Right kidney (tissue), 1 donor: ENCODE results near the gene RNF115.
"Not testable (repeated sequence)": the region's sequence is repeated elsewhere in the genome, so short reads cannot be mapped to it uniquely, and the experiment has no call there.

Experiments used
- DNase-seq: peaks from one replicate; pipeline ENCODE4 v3.0.0-alpha.2; 2016

RNF115 gene

DNA sequence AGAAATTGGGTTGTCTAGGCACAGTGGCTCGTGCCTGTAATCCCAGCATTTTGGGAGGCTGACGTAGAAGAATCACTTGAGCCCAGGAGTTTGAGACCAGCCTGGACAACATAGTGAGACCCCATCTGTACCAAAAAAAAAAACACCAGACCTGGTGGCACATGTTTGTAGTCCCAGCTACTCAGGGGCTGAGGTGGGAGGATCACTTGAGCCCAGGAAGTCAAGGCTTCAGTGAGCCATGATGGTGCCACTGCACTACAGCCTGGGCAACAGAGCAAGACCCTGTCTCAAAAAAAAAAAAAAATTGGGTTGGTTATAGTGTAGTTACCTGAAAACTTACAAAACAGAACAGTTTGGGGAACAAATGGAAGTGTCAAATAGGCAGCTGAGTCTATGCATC is 6.9 kb upstream of the RNF115 start:
- DNase-seq = not testable (repeated sequence)

DNA sequence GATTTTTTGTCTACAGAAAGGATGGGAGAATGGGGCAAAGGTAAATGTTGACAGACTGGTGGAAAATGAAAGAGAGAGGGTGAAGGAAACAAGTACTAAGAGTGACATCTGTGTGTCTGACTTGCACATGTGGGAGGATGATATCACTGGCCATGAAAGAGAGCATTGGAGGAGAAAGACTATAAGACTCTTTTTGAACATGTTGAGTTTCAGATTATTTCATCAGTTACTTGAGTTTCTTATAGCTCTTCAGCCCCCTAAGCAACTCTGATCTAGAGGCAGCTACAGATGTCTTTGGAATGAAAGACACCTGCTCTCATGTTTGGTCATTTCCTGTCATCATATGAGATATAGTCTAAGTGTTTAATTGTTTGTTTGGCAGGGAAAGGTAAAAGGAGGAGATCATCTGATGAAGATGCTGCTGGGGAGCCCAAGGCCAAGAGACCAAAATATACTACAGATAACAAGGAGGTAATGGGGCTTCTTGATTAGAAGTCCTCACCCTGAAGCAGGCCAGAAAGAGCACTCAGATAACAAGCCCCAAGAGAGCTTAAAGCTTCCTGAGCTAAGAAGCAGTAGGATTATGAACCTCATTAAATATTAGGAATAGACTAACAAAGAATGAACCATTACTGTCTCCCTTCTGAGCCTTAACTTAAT is 4.6 kb upstream of the RNF115 start:
- DNase-seq = no peak

DNA sequence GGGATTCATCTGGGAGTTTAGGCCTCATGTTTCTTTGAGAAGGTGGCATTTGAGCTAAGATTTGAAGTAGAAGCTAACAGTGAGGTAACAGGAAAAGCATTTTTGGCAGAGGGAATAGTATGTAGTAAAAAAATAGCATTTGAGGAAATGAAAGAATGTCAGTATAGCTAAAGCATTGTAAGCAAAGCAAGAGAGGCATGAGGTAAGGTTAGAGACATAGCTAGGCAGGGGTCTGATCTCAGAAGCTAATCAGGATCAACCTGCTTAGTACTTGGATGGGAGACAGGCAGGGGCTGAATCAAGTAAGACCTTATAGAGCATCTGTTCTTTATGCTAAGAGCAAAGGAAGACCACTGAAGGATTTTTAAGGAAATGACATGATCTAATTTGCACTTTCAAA is 4.1 kb upstream of the RNF115 start:
- no peak for DNase-seq

DNA sequence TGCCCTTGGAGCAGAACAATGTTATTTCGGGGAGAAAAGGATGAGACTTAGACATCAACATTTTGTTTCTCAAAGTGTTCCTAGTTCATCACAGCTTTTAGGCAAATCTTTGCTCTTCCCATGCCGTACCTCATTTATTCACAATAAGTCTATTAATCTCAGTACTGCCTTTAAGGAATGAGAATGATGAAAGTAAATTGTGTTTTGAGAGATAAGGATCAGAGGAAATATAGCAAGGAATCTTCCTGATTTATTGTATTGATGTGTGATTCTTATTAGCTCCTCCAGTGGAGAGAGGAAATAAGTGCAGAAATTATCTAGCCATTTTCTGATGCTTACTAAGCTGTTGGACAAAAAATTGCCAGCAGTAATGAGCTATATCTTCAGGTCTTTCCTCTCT is 2.1 kb upstream of the RNF115 start:
- no peak for DNase-seq

DNA sequence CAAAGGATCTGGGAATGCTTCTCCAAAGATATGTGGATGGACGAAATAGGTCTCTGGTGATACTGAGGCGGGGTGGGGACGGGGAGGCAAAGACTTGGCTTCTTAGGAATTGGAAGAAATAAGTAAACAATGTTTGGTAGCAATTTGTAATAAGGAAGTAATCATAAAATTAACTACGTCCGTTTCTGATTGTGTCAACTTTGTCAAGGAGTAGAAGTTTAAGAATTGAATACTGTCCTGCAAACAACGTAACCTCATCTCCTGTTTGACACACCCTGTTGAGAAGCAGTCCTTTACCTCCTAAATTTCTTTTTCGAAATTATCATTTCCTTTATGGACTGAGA is 576 bp upstream of the RNF115 start:
- no peak for DNase-seq

DNA sequence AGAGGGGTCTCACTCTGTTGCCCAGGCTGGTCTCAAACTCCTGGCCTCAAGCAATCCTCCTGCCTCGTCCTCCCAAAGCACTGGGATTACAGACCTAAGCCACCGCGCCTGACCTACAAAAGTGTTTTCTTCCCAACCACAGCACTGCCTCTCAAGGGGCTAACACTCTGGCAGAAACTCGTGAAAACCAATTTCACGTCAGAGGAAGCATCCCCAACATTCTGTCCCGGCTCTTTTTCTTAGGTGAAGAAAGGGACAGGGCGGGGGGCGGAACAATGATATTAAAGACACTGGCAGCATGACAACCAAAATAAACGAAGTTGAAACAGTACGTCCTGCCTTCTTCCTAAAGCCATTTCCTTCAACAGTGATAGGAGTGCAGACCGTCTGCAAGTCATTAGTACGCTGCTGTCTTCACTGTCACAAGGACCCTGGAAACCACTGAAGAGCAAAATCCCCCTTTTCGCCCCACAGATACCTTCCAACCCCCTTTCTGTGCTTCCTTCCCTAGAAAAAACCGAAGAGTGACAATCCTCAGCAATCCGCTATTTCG is 1.0 kb downstream of the RNF115 start:
- not testable (repeated sequence) for DNase-seq

DNA sequence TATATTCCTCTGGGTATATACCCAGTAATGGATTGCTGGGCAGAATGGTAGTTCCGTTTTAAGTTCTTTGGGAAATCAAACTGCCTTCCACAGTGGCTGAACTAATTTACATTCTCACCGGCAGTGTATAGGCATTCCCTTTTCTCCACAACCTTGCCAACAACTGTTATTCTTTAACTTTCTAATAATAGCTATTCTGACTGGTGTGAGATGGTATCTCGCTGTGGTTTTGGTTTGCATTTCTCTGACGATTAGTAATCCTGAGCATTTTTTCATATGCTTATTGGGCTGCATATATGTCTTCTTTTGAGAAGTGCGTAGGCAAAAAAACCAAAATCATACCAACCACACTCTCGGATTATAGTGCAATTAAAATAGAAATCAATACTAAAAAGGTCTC is 5.8 kb downstream of the RNF115 start:
- not testable (repeated sequence) for DNase-seq

DNA sequence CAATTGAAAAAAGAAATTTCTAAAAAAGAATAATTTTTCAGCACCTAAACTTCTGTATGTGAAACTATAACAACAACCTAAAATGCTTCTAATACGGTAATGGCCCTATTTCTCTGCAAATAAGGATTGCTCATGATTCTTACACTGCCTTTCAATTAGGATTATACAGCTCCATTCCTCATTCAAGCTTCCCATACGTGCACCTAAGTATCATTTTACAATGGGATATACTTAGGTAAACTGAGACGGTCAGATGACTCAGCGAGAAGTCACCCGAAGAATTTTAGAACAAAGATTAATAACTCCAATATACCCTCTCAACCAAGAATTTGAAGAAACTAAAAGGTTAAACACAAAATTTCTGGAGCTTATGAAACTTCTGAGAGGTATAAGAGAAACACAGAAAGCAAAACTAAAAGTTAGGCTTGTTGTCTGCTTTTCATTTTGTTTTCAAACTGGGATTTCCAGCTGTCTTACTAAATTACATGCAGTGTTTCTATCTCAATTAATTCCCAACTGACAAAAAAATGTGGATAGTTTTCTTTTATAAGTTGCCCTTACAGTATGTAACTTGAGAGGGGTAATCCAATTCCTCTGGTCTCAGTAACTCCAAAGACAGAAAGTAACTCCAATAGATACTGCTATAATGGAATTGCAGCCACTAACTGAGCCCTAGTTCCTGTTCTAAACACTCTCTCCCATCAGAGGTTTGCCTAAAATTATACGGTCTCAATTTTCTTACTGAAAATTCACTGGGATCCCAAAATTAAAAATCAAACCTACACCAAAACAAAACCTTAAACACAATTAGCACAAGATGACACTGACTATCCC is 10.7 kb downstream of the RNF115 start:
- not testable (repeated sequence) for DNase-seq

DNA sequence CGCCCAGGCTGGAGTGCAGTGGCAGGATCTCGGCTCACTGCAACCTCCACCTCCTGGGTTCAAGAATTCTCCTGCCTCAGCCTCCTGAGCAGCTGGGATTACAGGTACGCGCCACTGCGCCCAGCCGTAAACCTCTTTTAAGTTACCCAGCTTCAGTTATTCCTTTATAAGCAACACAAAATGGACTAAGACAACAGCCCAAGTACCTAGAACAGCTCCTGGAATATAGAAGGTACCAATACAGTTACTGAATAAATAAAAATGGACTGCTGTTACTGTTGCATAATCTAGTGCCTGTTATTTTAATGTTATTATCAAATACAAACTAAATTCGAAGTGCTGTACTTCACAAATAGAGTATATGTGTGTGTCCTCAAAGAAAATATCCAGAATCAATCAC is 17.1 kb downstream of the RNF115 start:
- DNase-seq = no peak

DNA sequence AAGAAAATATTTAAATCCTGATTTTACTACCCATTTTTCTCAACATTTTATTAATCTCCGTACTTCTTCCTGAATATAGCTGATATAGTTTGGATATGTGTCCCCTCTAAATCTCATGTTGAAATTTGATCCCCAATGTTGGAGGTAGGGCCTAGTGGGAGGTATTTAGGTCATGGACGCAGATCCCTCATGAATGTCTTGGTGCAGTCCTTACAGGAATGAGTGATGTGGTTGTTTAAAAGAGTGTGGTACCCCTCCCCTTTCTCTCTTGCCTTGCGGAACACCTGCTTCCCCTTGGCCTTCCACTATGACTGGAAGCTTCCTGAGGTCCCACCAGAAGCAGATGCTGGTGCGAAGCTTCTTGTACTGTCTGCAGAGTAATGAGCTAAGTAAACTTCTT is 17.5 kb downstream of the RNF115 start:
- no peak for DNase-seq

DNA sequence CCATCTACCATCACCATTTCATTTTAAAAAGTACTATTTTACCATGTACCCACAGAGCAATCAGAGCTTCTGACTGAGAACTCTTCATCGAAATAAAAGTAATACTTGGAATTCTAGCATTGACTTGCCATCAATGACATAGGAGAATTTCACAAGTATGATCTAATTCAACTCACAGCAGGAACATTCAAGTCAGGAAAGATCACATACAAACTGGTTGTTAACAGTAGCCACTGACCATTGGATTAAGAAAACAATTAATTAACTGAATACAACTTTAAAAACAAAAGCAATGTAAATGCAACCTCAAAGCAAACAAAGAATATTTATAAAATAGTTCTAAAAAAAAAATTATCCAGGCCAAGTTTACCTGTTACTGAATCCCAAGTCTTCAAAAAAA is 18.8 kb downstream of the RNF115 start:
- DNase-seq = no peak

DNA sequence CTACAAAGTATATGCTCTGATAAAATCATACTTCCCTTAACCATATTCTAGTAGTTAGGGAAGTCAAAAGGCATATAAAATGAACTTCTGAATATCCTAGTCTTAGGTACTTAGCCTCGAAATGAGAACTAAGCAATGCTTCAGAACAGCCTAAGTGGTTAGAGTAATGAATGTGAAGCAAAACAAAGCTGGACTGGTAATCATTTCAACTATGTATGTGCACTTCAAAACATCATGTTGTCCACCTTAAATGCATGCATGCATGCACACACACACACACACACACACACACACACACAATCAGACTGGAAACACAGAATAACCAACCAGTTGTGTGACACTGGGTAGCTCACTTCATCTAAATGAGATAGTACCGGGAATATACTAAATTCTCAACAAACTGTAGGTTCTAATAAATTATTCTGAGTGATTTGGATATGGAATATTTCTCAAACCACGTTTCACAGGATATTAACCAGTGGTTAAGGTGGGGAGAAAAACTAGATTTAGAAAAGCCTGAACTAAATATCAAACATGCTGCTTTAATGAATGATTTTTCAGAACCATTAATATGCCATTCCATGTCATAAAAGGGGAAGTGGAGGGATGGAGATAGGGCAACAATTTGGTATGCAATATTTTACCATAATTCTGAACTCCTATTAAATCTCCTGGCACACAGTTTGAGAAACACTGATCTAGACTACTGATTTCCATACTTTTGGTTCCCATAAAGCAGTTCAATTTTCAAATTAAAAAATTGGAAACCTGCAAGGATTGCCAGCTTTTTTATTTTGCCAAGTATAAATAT is 19.5 kb downstream of the RNF115 start:
- DNase-seq = no peak

DNA sequence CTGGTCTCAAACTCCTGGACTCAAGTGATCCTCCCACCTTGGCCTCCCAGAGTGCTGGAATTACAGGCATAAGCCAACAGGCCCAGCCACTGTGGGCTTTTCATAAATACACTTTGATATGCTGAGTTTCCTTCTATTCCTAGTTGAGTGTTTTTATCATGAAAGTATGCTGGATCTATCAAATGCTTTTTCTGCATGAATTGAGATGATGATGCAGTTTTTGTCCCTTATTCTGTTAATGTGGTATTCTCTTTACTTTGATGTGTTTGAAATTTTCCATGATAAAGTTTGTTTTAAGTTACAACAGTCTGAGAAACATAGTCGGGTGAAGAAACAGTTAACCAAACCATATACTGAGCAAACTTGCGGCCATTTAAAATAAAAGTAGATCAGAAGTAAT is 24.1 kb downstream of the RNF115 start:
- no peak for DNase-seq

DNA sequence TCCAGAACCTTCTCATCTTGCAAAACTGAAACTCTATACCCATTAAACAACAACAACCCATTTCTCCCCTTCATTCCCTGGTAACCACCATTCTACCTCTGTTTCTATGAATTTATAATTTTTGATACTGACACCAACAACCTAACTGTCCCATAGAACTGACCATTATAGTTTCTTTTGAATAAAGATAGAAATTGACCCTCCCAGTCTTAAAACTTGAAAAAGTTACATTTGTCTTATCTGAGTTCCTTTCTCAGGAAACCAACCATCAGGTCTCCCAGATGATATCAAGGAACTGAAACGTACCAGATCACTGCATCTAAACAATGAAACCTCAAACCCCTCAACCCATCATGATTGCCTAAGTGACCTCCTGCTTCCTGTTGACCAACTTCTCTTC is 27.1 kb downstream of the RNF115 start:
- DNase-seq = no peak

DNA sequence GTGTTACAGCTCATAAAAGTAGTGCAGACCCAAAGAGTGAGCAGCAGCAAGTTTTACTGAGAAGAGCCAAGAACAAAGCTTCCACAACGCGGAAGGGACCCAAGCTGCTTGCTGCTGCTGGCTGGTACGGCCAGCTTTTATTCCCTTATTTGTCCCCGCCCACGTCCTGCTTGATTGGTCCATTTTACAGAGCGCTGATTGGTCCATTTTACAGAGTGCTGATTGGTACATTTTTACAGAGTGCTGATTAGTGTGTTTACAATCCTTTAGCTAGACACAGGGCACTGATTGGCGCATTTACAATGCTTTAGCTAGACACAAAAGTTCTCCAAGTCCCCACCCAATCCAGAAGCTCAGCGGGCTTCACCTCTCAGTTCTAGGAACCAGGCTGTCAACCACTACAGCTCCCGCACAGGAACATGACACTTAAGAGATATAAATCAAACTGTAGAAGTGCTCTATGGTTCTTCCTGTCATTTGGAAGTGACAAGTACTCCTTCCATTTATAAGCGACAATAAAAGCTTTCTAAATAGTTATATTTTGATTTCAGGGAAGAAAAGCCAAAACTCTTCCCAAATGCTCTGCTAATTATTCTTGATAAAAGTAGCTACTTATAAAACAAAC is 28.5 kb downstream of the RNF115 start:
- DNase-seq = no peak

DNA sequence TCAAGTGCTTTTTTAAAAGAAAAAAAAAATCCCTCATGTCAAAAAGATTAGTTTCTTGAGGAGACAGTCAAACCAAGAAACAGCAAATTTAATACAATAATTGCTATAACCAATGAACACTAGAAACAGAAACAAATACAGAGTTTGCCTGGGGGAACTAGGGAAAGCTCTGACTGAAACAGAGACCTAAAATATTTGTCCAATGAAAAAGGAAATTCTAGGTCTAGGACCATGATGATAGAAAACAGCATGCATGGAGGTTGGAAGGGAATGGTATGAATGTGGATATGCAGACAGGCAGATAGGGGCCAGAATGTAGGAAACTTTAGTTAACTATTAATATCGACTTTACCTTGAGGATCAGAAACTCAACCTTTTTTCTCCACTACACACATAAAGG is 31.4 kb downstream of the RNF115 start:
- DNase-seq = no peak

DNA sequence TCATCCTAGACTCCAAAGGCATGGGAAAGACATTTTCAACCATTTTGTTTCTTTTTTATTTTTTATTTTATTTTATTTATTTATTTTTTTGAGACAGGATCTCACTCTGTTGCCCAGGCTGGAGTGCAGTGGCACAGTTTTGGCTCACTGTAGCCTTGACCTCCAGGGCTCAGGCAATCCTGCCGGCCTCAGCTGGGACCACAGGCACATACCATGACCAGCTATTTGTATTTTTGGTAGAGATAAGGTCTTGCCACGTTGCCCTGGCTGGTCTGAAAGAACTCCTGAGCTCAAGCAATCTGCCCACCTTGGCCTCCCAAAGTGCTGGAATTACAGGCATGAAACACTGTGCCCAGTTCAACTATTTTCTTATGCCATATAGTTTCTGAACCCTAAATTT is 32.0 kb downstream of the RNF115 start:
- DNase-seq = not testable (repeated sequence)

DNA sequence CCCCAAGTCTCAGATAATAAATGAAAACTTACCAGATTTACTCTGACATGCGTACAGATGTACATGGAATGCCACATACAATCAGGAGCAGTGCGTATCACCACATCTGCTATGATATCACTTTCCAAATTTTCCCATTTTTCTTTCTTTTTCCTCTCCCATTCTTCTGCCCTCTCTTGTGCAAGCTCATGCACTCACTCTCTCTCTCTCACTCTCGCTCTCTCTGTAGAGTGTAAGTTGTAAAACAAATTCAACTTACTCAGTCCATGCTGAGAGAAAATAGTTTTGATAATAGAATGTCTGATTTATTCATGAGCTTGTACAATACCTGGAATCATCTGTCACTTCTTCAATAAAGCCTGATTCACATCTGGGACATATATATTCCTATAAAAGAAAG is 35.3 kb downstream of the RNF115 start:
- DNase-seq = no peak

DNA sequence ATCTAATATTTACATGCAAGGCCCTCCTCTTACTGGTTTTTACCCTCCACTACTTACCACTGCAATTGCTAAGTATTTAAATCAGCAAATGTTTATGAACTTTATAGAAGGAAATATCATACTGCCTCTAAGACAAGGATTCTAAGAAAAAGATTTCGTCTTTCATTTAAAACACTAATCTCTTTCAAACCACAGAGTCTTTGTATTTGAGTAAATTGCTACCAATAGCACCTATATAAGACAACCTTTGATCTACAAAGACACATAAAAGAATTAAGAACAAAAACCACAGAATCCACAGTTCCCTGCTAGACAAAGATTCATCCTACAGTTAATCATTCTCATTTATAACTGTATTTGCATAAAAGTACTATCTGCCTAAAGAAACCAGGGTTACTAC is 37.6 kb downstream of the RNF115 start:
- DNase-seq = no peak

DNA sequence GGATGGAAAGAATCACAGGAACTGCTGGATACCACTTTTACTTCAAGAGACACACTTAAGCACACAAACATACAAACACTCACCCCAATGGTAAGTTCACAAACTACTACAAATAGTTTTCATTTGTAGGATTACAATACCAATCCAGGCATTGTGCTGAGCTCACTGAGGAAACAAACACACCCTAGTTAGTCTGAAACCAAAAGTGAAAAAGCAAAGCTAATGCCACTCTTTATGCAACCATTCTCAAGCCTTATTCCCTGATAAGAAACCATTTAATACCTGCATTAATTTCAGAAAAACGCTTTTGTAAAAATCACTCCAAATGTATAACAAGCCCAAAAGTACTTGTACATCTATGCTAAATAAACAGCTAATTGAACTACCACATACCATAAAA is 38.3 kb downstream of the RNF115 start:
- DNase-seq = no peak

DNA sequence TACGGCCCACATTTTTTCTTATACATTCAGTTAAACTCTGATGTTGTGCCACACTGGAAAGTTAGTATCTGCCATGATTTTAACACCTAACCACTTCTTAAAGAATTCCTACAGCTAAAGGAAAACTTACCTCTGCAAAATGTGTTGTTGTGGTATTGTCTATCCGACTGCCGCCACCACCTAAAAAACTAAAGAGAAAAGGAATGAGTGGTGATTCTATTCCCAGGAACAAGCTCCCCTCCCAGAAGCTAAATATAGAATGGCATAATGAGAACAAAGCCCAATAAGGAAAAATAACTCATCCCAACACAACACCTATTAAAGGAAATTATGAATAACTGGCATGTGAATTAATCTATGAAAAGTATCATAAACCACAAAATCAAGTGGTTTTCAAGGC is 39.5 kb downstream of the RNF115 start:
- DNase-seq = no peak

DNA sequence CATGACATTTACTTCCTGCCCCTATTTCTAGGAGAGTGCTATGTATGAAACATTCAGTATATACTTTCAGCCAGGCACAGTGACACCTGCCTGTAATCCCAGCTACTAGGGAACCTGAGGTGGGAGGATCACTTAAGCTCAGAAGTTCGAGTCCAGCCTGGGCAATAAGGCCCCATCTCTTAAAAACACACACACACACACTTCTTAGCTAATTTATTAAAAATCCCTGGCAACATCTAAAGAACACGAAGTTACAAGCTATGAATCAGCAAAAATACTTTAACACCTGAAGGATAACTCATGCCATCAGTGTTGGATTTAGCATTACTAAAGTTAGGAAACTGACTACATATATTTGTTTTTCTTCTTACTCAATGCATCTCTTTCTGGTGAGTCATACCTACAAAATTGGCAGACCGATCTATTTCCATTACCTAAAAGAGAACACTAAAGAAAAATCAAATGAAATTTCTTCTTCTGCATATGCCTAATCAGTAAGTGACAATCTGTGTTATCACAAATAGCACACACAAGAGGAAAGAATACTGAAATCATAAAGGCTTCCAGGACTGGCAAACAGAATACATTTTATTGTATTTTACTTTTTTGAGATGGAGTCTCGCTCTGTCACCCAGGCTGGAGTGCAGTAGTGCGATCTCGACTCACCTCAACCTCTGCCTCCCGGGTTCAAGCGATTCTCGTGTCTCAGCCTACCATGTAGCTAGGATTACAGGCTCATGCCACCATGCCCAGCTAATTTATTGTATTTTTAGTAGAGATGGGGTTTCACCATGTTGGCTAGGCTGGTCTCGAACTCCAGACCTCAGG is 41.4 kb downstream of the RNF115 start:
- DNase-seq = no peak
